NOMO-1 (cell line): ENCODE results near the gene ITM2B.
"Not testable (repeated sequence)": the region's sequence is repeated elsewhere in the genome, so short reads cannot be mapped to it uniquely, and the experiment has no call there.

Experiments used
- DNase-seq, 2 experiments: peaks; one replicate each; lab custom pipeline; 2025; ENCODE audit not compliant: unreplicated experiment in 2 of 2; lab: John Stamatoyannopoulos, UW

Gene ITM2B

DNA sequence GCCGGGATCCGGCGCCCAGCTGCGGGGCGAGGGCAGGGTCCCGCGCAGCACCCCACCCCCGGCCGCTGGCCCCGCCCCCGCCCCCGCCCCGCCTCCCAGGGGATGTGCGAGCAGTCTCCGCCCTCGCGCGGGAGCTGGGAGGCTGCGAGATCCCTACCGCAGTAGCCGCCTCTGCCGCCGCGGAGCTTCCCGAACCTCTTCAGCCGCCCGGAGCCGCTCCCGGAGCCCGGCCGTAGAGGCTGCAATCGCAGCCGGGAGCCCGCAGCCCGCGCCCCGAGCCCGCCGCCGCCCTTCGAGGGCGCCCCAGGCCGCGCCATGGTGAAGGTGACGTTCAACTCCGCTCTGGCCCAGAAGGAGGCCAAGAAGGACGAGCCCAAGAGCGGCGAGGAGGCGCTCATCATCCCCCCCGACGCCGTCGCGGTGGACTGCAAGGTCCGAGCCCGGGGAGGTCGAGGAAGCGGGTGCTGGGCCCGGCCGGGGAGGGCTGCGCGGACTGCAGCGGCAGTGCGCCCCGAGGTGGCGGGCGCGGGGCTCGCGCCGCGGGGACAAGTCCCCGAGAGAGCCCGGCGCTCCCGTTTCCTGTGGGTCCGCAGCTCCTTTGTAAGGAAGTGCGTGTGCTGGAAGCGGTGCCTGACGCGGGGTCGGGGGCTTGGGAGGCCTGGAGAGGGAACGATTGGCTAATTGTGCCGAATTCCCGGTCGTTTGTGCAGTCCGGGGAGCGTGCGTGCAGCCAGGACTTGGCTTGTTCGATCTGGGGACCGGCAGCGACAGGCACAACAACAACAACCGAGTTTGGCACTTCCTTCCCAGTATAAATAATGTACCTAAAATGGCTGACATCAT is at the start of gene ITM2B:
Gene ITM2B, plus strand, starts transcription at position 161 of the 843 bp plus-strand sequence. Its CDS starts 155 bp downstream, at position 316.
- DNase-seq = peak; percentile 48 to 65

- DNase-seq = peak in 1 of 2 experiments; percentile 23
Observed at GRCh38 chr13:48184260-48184659, 48.7 kb upstream of the ITM2B start.

- no peak for DNase-seq
Observed at GRCh38 chr13:48185018-48185417, 48.0 kb upstream of the ITM2B start.

DNA sequence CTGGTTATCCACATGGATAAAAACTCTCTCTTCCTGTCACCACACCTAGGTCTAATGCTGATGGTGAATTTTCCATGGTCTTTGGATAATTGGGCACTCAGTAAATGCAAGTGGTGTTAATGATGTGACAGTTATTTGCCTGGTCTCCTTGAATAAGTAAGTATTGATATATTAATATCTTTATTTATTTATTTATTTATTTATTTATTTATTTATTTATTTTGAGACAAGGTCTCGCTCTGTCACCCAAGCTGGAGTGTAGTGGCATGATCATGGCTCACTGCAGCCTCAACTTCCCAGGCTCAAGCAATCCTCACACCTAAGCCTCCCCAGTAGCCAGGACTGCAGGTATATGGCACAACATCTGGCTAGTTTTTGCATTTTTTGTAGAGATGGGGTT is 46.3 kb upstream of the ITM2B start:
- no peak for DNase-seq

DNA sequence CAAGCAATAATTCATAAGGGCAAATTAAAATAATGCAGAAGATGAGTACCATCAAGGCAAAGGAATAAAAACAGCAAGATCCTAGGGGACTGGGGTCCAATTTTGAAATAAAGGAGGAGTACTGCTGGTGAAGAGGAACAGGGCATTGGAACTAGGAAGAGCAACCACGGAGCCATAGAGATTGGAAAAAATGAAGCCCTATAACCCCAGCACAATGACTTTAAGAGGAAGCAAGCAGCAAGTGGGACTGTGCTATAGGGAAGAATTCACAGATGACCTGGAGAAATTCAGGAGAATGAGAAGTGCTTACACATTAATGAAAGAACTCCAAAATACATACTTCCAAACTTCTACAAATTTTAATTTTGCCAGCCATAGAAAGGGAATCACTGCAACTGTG is 44.9 kb upstream of the ITM2B start:
- DNase-seq = no peak

DNA sequence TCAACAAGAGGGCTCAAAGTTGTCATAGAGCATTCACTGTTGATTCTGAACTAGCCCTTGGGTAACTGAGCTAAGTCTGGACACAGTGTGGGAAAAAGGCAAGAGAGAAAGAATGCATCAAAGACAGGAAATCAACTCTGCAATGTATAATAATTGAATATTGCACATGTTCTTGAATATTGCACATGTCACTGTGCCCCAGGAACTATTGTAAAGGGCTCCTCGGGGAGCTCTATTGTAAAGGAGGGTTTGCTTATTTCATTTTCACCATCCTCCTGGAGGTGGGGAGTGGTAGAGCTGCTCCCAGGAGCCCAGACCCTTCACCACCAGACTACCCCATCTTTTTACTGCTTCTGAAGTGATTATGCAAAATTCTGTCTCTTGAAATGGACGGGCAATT is 44.4 kb upstream of the ITM2B start:
- DNase-seq = no peak

- DNase-seq = no peak
Observed at GRCh38 chr13:48189171-48189570, 43.8 kb upstream of the ITM2B start.

- DNase-seq = no peak
Observed at GRCh38 chr13:48192411-48192935, 40.5 kb upstream of the ITM2B start.

DNA sequence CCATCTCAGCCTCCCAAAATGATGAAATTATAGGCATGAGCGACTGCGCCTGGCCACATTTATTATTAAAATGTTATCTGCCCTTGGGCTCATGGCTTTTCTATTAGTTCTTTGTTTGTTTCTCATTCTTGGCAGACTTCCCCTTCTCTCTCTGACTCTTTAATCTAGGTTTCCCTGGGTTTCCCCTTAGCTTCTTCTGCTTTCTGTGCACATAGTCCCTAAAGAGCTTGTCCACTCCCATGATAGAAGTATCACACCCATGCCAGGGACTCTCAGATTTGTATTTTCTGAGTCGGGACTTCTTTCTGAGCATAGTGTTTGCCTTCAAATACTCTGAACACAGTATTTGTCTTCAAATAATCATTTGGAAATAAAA is 38.6 kb upstream of the ITM2B start:
- DNase-seq = peak; percentile 37 to 86

DNA sequence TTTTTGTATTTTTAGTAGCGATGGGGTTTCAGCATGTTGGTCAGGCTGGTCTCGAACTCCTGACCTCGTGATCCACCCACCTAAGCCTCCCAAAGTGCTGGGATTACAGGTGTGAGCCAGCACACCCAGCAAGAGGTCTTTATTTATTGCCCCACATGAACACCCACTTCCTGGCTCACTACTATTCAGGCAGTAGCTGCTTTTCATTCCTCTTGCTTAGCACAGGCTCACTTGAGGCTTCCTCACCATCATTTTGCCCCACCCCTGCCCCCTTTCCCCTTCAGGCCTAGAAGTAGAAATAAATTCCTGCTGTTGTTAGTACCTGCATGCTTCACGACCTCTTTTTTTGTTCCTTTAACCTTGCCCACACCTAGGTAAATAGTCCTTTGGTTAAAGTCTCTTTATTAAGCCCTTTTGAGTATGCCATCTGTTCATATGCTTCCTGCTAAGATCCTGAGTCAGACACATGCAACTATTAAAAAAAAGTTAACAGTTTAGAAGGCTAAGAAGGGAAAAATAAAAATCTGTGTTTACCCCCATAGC is 33.5 kb upstream of the ITM2B start:
- DNase-seq = no peak

GRCh38 chr13:48201044-48201443 is 32.0 kb upstream of the ITM2B start:
- no peak for DNase-seq

DNA sequence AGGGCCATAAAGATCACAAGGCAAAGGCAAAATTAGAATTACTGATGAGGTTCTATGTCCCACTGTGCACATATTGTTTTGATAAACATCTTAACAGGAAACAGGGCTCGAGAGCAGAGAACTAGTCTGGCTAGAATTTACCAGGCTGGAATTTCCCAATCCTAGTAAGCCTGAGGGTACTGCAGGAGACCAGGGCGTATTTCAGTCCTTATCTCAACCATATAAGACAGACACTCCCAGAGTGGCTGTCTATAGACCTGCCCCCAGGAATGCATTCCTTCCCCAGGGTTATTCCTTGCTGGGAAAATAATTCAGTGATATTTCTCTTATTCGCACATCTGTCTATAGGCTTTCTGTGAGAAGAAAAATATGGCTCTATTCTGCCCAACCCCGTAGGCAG is 25.8 kb upstream of the ITM2B start:
- DNase-seq = not testable (repeated sequence)

DNA sequence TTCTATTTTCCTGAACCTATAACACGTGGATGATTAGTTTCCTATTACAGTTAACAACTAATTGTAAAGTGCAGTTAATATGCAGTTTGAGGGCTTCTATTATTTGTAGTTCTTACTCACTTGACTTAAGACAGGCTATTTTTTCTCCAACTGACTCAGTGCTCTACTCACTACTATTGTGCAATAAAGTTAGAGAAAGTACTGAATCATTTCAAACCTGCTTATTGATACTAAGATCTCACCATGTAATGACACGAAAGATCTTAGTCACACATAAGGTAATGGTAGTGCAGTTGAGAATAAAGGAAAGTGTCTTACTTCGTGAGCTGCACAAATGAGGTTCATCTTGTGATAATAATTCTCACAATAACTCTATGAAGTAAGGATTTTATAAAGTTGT is 22.8 kb upstream of the ITM2B start:
- DNase-seq = peak in 1 of 2 experiments; percentile 84

DNA sequence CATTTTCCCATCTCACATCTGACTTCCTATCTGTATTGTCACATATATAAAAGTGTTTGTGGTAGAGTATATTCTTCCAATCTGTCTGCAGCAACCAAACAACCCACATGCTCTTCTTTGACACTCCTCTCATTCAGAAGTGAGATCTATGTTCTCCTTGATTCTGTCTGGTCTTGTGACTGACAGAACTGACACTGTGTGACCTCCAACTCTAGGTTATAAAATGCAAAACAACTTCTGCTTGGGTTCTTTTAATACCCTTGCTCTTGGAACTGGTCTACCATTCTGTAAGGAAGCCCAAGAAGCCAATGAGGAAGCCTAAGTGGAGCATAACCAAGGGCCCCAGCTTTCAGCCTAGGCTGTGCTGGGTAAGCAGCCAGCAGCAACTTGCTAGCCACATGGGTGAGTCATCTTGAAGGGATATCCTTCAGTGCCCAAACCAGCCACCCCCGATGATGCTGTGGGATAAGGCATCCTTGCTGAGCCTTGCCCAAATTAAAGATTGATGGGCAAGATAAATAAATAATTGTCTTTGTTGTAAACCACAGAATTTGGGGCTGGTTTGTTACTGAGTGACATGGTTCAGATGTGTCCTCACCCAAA is 18.4 kb upstream of the ITM2B start:
- no peak for DNase-seq

DNA sequence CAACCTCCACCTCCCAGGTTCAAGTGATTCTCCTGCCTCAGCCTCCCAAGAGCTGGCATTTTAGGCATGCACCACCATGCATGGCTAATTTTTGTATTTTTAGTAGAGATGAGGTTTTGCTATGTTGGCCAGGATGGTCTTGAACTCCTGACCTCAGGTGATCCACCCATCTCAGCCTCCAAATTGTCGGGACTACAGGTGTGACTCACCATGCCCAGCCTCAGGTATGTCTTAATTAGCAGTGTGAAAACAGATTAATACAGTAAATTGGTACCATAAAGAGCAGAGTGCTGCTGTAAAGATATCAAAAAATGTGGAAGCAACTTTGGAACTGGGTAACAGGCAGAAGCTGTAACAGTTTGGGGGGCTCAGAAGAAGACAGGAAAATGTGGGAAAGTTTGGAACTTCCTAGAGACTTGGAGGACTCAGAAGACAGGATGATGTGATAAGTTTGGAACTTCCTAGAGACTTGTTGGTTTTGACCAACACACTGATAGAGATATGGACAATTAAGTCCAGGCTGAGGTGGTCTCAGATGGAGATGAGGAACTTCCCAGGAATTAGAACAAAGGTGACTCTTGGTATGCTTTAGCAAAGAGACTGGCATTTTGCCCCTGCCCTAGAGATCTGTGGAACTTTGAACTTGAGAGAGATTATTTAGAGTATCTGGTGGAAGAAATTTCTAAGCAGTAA is 17.3 kb upstream of the ITM2B start:
- DNase-seq = not testable (repeated sequence)

GRCh38 chr13:48216204-48216711 is 16.7 kb upstream of the ITM2B start:
- DNase-seq = no peak

GRCh38 chr13:48220592-48220980 is 12.4 kb upstream of the ITM2B start:
- DNase-seq = peak; percentile 11 to 25

- DNase-seq = peak in 1 of 2 experiments; percentile 18
Observed at GRCh38 chr13:48220981-48221685, 11.9 kb upstream of the ITM2B start.

GRCh38 chr13:48221686-48222187 is 11.3 kb upstream of the ITM2B start:
- DNase-seq = peak in 1 of 2 experiments; percentile 71
